ENCODE data around the gene KIAA1755. TPM values are rescaled to one million over a fixed set of nuclear protein-coding genes. Genes with fewer than 3 reads are reported as not detected.

The KIAA1755 gene
- total RNA-seq, 3 donors from 2014 or later (not counting 1 experiment from before 2014, with no cell fraction given), result not detected

DNA sequence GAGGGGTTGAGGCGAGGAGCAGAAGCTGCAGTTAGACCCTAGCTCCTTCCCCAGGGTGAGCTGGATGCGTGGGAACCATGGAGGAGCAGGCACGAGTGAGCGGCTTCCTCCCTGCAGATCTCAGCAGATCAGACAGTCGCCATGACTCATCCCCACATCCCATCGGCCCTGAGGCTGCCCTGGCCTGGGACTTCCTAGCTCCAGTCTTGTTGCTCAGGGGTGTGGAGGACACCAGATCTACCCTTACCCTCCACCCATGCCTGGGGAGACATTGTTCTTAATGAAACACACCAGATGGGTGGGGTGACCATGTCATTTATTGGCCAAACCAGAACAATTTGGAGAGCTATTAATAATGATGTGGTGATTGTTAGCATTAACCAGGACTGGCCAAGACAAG is 59.2 kb downstream of the KIAA1755 start:
- ATAC-seq, result no peak
- H3K9me3 ChIP-seq (ENCODE audit: control insufficient read depth, insufficient read depth, low read length), result no peaks in the 10 kb centered on the region
- H3K4me1 ChIP-seq (ENCODE audit: control insufficient read depth, insufficient read depth, low read length), result peaks cover 2% of the 10 kb centered on the region
- 78% methylated on average over 6 of the region's 6 CpGs for WGBS (ENCODE audit: insufficient coverage)
- no peak overlapping the region for H3K27ac ChIP-seq (ENCODE audit: low read length)
- H3K4me3 ChIP-seq (ENCODE audit: low read length), result no peak overlapping the region
- no peaks in the 10 kb centered on the region for H3K4me1 Mint-ChIP-seq
- no peaks in the 10 kb centered on the region for H3K27me3 ChIP-seq (ENCODE audit: control insufficient read depth, insufficient read depth, low read length)
- no peaks in the 10 kb centered on the region for H3K9me3 Mint-ChIP-seq
- H3K36me3 Mint-ChIP-seq, result no peaks in the 10 kb centered on the region
- no peak overlapping the region for H3K27ac Mint-ChIP-seq
- DNase-seq, result no peak
- TF ChIP-seq, protein P1, sequence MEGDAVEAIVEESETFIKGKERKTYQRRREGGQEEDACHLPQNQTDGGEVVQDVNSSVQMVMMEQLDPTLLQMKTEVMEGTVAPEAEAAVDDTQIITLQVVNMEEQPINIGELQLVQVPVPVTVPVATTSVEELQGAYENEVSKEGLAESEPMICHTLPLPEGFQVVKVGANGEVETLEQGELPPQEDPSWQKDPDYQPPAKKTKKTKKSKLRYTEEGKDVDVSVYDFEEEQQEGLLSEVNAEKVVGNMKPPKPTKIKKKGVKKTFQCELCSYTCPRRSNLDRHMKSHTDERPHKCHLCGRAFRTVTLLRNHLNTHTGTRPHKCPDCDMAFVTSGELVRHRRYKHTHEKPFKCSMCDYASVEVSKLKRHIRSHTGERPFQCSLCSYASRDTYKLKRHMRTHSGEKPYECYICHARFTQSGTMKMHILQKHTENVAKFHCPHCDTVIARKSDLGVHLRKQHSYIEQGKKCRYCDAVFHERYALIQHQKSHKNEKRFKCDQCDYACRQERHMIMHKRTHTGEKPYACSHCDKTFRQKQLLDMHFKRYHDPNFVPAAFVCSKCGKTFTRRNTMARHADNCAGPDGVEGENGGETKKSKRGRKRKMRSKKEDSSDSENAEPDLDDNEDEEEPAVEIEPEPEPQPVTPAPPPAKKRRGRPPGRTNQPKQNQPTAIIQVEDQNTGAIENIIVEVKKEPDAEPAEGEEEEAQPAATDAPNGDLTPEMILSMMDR (IDR thresholded peaks at IDR 0.05), result no peak
- H3K36me3 ChIP-seq (ENCODE audit: control insufficient read depth, insufficient read depth, low read length), result no peaks in the 10 kb centered on the region
- H3K27me3 Mint-ChIP-seq (ENCODE audit: low read depth in 2 of 2), result peaks cover 5 to 8% of the 10 kb centered on the region in 2 donors
- intact Hi-C loops (cut with micrococcal nuclease), result no loop called here
- no peak overlapping the region for H3K4me3 Mint-ChIP-seq

DNA sequence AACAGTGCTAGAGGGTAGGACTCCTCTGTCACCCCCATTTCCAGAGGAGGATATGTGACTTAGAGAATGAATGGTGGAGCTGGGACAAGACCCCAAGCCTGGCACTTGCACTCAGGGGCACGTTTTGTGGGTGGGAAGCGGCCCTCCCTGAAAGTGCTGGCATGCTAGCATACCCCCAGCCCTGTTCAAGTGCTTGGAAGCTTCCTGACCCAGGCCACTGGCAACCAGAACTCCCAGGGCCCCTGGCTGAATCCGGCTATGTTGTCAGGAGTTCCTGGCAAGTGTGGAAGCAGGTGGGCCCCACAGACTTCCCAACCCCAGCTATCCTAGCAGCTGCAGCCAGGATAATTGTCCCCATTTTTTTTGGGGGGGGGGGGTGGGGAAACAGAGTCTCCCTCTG is 59.9 kb downstream of the KIAA1755 start:
- no peak overlapping the region for H3K27ac ChIP-seq (ENCODE audit: low read length)
- H3K9me3 Mint-ChIP-seq, result no peaks in the 10 kb centered on the region
- WGBS (ENCODE audit: insufficient coverage), result 80% methylated on average over 3 of the region's 3 CpGs
- H3K4me1 ChIP-seq (ENCODE audit: control insufficient read depth, insufficient read depth, low read length), result peaks cover 6% of the 10 kb centered on the region
- H3K36me3 ChIP-seq (ENCODE audit: control insufficient read depth, insufficient read depth, low read length), result no peaks in the 10 kb centered on the region
- ATAC-seq, result no peak
- intact Hi-C loops (cut with micrococcal nuclease), result no loop called here
- H3K4me1 Mint-ChIP-seq, result no peaks in the 10 kb centered on the region
- H3K27me3 Mint-ChIP-seq (ENCODE audit: low read depth in 2 of 2), result peaks cover 1 to 5% of the 10 kb centered on the region in 2 donors
- H3K36me3 Mint-ChIP-seq, result no peaks in the 10 kb centered on the region
- DNase-seq, result no peak
- TF ChIP-seq, protein P1 (IDR thresholded peaks at IDR 0.05), result no peak
- H3K9me3 ChIP-seq (ENCODE audit: control insufficient read depth, insufficient read depth, low read length), result no peaks in the 10 kb centered on the region
- no peak overlapping the region for H3K4me3 ChIP-seq (ENCODE audit: low read length)
- H3K27ac Mint-ChIP-seq, result no peak overlapping the region
- no peaks in the 10 kb centered on the region for H3K27me3 ChIP-seq (ENCODE audit: control insufficient read depth, insufficient read depth, low read length)
- no peak overlapping the region for H3K4me3 Mint-ChIP-seq

DNA sequence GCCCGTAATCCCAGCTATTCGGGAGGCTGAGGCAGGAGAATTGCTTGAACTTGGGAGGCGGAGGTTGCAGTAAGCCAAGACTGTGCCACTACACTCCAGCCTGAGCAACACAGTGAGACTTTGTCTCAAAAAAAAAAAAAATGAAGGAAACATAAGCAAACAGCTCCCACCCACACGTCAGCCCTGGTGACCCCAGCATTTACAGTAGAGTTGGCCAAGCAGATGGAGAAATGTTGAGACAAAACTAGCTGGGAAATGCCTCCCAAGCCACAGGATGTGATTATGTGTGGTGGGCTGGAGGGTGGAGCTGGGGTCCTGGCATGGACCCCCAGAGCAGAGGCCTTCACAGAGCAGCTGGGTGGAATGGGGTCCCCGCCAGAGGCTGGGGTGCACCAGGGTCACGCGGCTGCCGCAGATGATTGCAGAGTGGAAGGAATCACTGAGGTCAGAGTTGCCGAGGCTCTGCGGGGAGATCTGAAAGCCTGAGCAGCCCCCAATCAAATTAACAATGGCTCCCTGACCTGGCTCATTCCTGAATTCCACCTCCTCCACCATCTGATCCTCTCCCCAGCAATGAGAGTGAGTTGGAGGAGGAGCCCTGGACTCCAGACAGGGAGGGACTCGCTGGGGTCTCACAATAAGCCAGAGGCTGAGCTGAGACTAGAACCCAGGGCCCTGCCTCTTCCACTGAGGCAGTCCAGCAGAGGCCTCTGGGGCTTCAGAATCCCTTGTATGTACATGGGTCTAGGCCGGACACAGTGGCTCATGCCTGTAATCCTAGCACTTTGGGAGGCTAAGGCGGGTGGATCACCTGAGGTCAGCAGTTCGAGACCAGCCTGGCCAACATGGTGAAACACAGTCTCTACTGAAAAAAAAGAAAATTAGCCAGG is 60.8 kb downstream of the KIAA1755 start:
- ATAC-seq, result no peak
- H3K4me1 ChIP-seq (ENCODE audit: control insufficient read depth, insufficient read depth, low read length), result peaks cover 6% of the 10 kb centered on the region
- Mint-ChIP-seq H3K9me3 (no peaks in the 10 kb centered on the region), H3K4me1 (no peaks in the 10 kb centered on the region), H3K4me3 (no peak overlapping the region), H3K27ac (no peak overlapping the region), H3K36me3 (no peaks in the 10 kb centered on the region), H3K27me3 (ENCODE audit: low read depth in 2 of 2) (peaks cover 8 to 12% of the 10 kb centered on the region in 2 donors)
- no peak overlapping the region for H3K4me3 ChIP-seq (ENCODE audit: low read length)
- DNase-seq, result no peak
- intact Hi-C loops (cut with micrococcal nuclease), result no loop called here
- no peaks in the 10 kb centered on the region for H3K27me3 ChIP-seq (ENCODE audit: control insufficient read depth, insufficient read depth, low read length)
- TF ChIP-seq, protein P1 (IDR thresholded peaks at IDR 0.05), result no peak
- whole genome bisulfite sequencing (ENCODE audit: insufficient coverage), result 87% methylated on average over 13 of the region's 14 CpGs
- no peaks in the 10 kb centered on the region for H3K36me3 ChIP-seq (ENCODE audit: control insufficient read depth, insufficient read depth, low read length)
- no peaks in the 10 kb centered on the region for H3K9me3 ChIP-seq (ENCODE audit: control insufficient read depth, insufficient read depth, low read length)
- no peak overlapping the region for H3K27ac ChIP-seq (ENCODE audit: low read length)
